Measurements from ENCODE around the gene AP5Z1.

The AP5Z1 gene

GRCh38 chr7:4747013-4747412 lies 28.4 kb upstream of the AP5Z1 start:
- no peak for DNase-seq (ENCODE audit: low read depth, low spot score)
- Histone ChIP-seq H3K9me3 (ENCODE audit: control insufficient read depth, insufficient read depth, low read length) (no peaks in the 10 kb centered on the region), H3K4me1 (ENCODE audit: control insufficient read depth, insufficient read depth, low read length) (peaks cover 1% of the 10 kb centered on the region; the same call in 1 of the 2 replicates), H3K4me3 (ENCODE audit: low read length) (no peak overlapping the region), H3K36me3 (ENCODE audit: control insufficient read depth, insufficient read depth, low read length) (no peaks in the 10 kb centered on the region), H3K27ac (ENCODE audit: low read length) (no peak overlapping the region), H3K27me3 (ENCODE audit: control insufficient read depth, insufficient read depth, low read length) (peaks cover 8% of the 10 kb centered on the region; the same call in 1 of the 2 replicates)
- WGBS (ENCODE audit: insufficient coverage, insufficient read length): no CpG with 5 or more reads among the region's 22 CpGs

- Histone ChIP-seq H3K36me3 (ENCODE audit: control insufficient read depth, insufficient read depth, low read length) (no peaks in the 10 kb centered on the region), H3K4me3 (ENCODE audit: low read length) (no peak overlapping the region), H3K9me3 (ENCODE audit: control insufficient read depth, insufficient read depth, low read length) (no peaks in the 10 kb centered on the region), H3K4me1 (ENCODE audit: control insufficient read depth, insufficient read depth, low read length) (peaks cover 1% of the 10 kb centered on the region; the same call in 1 of the 2 replicates), H3K27ac (ENCODE audit: low read length) (no peak overlapping the region), H3K27me3 (ENCODE audit: control insufficient read depth, insufficient read depth, low read length) (peaks cover 7% of the 10 kb centered on the region; the same call in 1 of the 2 replicates)
- no CpG with 5 or more reads among the region's 11 CpGs for WGBS (ENCODE audit: insufficient coverage, insufficient read length)
- DNase-seq (ENCODE audit: low read depth, low spot score): no peak
Measured at GRCh38 chr7:4747746-4748145, 27.7 kb upstream of the AP5Z1 start.

DNA sequence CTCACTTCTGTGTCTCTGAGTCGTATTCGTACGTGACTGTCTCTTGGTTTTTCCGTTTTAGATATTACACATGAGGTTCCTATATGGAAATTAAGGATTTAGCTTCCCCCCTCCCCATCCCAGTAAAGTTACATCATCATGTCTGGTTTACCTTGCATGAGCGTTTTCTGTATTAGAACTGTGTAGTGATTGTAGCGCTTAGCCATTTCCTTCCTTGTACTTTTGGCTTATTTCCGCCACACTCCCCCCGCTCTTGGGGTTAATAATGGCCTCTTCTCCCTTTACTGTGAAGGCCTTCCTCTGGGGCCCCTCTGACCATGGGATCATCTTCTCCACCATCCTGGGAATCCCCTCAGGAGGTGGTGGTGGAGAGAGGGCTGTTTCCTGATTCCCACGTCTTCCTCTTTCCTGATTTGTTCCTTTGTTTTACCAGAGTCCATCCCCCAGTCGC lies 27.2 kb upstream of the AP5Z1 start:
- Histone ChIP-seq H3K9me3 (ENCODE audit: control insufficient read depth, insufficient read depth, low read length) (no peaks in the 10 kb centered on the region), H3K4me1 (ENCODE audit: control insufficient read depth, insufficient read depth, low read length) (peaks cover 1% of the 10 kb centered on the region; the same call in 1 of the 2 replicates), H3K27ac (ENCODE audit: low read length) (no peak overlapping the region), H3K27me3 (ENCODE audit: control insufficient read depth, insufficient read depth, low read length) (peaks cover 6% of the 10 kb centered on the region; the same call in 1 of the 2 replicates), H3K4me3 (ENCODE audit: low read length) (no peak overlapping the region), H3K36me3 (ENCODE audit: control insufficient read depth, insufficient read depth, low read length) (no peaks in the 10 kb centered on the region)
- no peak for DNase-seq (ENCODE audit: low read depth, low spot score)
- WGBS (ENCODE audit: insufficient coverage, insufficient read length): no CpG with 5 or more reads among the region's 10 CpGs

DNA sequence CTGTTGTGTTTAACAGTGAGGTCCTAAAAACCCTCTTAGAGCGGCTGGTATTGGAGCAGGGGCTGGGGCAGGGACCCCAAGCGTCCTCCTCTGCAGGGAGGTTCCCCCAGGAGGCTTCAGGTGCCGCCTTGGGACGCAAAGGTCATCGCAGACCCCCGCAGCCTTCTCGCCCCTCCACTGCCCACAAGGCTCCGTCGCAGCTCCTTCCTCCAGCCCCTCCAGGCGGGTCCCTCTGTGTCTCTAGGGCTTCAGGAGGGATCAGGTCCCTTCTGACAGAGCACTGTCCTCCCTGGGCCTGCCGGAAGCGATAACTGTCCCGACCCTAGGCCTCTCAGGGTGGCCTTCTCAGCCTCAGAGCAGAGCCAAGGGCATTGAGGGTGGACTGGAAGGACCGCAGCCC lies 26.1 kb upstream of the AP5Z1 start:
- peaks cover 1% of the 10 kb centered on the region; the same call in 1 of the 2 replicates for H3K36me3 ChIP-seq (ENCODE audit: control insufficient read depth, insufficient read depth, low read length)
- peaks cover 1% of the 10 kb centered on the region; the same call in 1 of the 2 replicates for H3K27me3 ChIP-seq (ENCODE audit: control insufficient read depth, insufficient read depth, low read length)
- DNase-seq (ENCODE audit: low read depth, low spot score): no peak
- peaks cover 1% of the 10 kb centered on the region; the same call in 1 of the 2 replicates for H3K4me1 ChIP-seq (ENCODE audit: control insufficient read depth, insufficient read depth, low read length)
- no CpG with 5 or more reads among the region's 14 CpGs for WGBS (ENCODE audit: insufficient coverage, insufficient read length)
- H3K9me3 ChIP-seq (ENCODE audit: control insufficient read depth, insufficient read depth, low read length): no peaks in the 10 kb centered on the region
- no peak overlapping the region for H3K4me3 ChIP-seq (ENCODE audit: low read length)
- H3K27ac ChIP-seq (ENCODE audit: low read length): no peak overlapping the region

DNA sequence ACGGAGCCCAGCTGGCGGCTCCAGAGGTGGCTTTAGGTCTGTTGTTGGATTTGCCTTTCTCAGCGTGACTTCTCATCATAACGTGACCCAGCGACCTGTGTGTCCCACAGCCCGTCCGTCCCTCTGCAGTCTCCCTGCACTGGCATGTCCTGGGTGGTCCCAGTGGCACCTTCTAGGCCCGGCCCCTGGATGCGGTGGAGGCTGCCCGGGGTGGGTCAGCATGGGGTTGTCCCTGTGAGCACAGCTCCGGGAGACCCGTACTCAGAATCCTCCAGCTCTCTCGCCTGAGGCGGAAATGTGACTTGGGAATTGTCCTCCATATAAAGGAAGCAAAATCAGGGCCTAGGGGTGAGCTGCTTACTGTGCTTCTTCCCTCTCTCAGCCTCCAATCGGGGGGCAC lies 25.6 kb upstream of the AP5Z1 start:
- no CpG with 5 or more reads among the region's 15 CpGs for WGBS (ENCODE audit: insufficient coverage, insufficient read length)
- Histone ChIP-seq H3K4me1 (ENCODE audit: control insufficient read depth, insufficient read depth, low read length) (no peaks in the 10 kb centered on the region; the same call in 1 of the 2 replicates), H3K36me3 (ENCODE audit: control insufficient read depth, insufficient read depth, low read length) (peaks cover 3% of the 10 kb centered on the region; the same call in 1 of the 2 replicates), H3K27ac (ENCODE audit: low read length) (no peak overlapping the region), H3K9me3 (ENCODE audit: control insufficient read depth, insufficient read depth, low read length) (no peaks in the 10 kb centered on the region), H3K4me3 (ENCODE audit: low read length) (no peak overlapping the region), H3K27me3 (ENCODE audit: control insufficient read depth, insufficient read depth, low read length) (0 out of 2 replicates have a peak, but pooled peaks cover 1% of the 10 kb centered on the region)
- no peak for DNase-seq (ENCODE audit: low read depth, low spot score)

- peaks cover 3% of the 10 kb centered on the region; the same call in 1 of the 2 replicates for H3K36me3 ChIP-seq (ENCODE audit: control insufficient read depth, insufficient read depth, low read length)
Measured at GRCh38 chr7:4751398-4751947, 23.9 kb upstream of the AP5Z1 start.

DNA sequence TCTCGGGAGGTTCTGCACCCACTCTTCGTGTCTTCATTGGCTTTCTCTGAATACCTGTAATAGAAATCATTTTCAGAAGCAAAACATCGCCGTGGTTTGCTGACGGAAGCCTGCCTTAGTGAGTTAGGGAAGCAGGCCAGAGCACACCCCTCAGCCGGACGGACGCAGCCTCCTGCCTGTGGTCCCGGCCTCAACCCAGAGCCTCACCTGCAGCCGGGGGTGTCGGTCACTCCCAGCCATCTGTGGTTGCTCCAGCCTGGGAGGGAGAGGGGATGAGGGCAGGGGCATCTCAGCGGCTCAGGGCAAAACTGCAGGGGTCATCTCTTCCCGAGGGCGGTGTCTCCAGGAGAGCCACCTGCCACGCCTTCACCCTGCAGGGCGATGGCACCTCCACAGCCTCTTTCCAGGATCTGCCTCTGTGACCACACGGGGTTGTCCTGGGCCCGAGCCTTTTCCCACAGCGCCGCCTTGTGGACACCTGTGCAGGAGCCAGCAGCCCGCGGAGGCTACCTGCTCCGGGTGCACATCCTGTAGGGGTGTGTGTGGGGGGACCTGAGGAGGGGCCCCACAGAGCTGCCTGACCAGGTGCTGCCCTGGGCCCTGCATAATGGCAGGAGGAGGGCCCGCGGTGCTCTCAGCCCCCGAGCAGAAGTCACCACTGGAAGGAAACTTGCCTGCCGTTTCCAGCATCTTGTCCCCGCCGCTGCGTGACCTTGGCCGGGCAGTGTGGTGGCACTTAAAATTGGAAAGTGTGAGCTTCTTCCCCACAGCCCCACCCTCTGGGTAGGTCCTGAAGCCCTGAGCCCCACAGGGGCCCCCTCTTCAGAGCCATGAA lies 21.6 kb upstream of the AP5Z1 start:
- Histone ChIP-seq H3K4me3 (ENCODE audit: low read length) (no peak overlapping the region), H3K4me1 (ENCODE audit: control insufficient read depth, insufficient read depth, low read length) (no peaks in the 10 kb centered on the region), H3K27ac (ENCODE audit: low read length) (no peak overlapping the region), H3K27me3 (ENCODE audit: control insufficient read depth, insufficient read depth, low read length) (no peaks in the 10 kb centered on the region), H3K36me3 (ENCODE audit: control insufficient read depth, insufficient read depth, low read length) (peaks cover 3% of the 10 kb centered on the region; the same call in 1 of the 2 replicates), H3K9me3 (ENCODE audit: control insufficient read depth, insufficient read depth, low read length) (no peaks in the 10 kb centered on the region)
- no peak for DNase-seq (ENCODE audit: low read depth, low spot score)
- no CpG with 5 or more reads among the region's 31 CpGs for WGBS (ENCODE audit: insufficient coverage, insufficient read length)

More at GRCh38 chr7:4751398-4751947, 23.9 kb upstream of the AP5Z1 start:
- H3K27me3 ChIP-seq (ENCODE audit: control insufficient read depth, insufficient read depth, low read length): no peaks in the 10 kb centered on the region
- no peak for DNase-seq (ENCODE audit: low read depth, low spot score)
- no peak overlapping the region for H3K4me3 ChIP-seq (ENCODE audit: low read length)
- no peaks in the 10 kb centered on the region; the same call in 1 of the 2 replicates for H3K4me1 ChIP-seq (ENCODE audit: control insufficient read depth, insufficient read depth, low read length)
- no CpG with 5 or more reads among the region's 20 CpGs for WGBS (ENCODE audit: insufficient coverage, insufficient read length)
- H3K27ac ChIP-seq (ENCODE audit: low read length): no peak overlapping the region
- no peaks in the 10 kb centered on the region for H3K9me3 ChIP-seq (ENCODE audit: control insufficient read depth, insufficient read depth, low read length)

DNA sequence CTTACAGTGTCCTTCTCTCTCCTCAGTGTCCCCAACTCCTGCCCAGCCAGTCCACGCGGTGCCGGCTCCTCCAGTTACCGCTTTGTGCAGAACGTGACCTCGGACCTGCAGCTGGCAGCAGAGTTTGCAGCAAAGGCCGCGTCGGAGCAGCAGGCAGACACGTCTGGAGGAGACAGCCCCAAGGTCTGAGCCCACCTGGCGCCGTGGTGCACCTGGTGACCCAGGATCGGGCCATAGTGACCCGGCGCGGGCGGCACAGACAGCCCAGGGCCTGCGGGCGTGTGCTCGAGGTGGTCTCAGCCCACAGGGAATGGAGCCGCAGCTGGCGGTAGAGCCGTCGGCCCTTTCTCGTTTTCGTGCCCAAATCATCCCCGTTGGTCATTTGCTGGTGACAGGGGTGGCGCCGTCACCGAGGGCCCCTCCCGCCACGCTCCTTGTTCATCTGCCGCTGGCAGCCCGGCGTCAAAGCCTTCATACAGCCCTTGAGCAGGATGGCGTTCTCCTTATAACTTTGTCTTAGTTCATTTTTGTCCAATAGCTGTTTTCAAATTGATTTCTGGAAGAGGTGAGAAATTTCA lies 20.9 kb upstream of the AP5Z1 start:
- Histone ChIP-seq H3K36me3 (ENCODE audit: control insufficient read depth, insufficient read depth, low read length) (peaks cover 7% of the 10 kb centered on the region; the same call in 1 of the 2 replicates), H3K27ac (ENCODE audit: low read length) (no peak overlapping the region), H3K9me3 (ENCODE audit: control insufficient read depth, insufficient read depth, low read length) (no peaks in the 10 kb centered on the region), H3K27me3 (ENCODE audit: control insufficient read depth, insufficient read depth, low read length) (no peaks in the 10 kb centered on the region), H3K4me3 (ENCODE audit: low read length) (no peak overlapping the region), H3K4me1 (ENCODE audit: control insufficient read depth, insufficient read depth, low read length) (no peaks in the 10 kb centered on the region)
- no peak for DNase-seq (ENCODE audit: low read depth, low spot score)
- WGBS (ENCODE audit: insufficient coverage, insufficient read length): no CpG with 5 or more reads among the region's 36 CpGs

GRCh38 chr7:4755045-4755444 lies 20.4 kb upstream of the AP5Z1 start:
- Histone ChIP-seq H3K27ac (ENCODE audit: low read length) (no peak overlapping the region), H3K27me3 (ENCODE audit: control insufficient read depth, insufficient read depth, low read length) (no peaks in the 10 kb centered on the region), H3K4me1 (ENCODE audit: control insufficient read depth, insufficient read depth, low read length) (no peaks in the 10 kb centered on the region), H3K36me3 (ENCODE audit: control insufficient read depth, insufficient read depth, low read length) (peaks cover 7% of the 10 kb centered on the region; the same call in 1 of the 2 replicates), H3K9me3 (ENCODE audit: control insufficient read depth, insufficient read depth, low read length) (no peaks in the 10 kb centered on the region), H3K4me3 (ENCODE audit: low read length) (no peak overlapping the region)
- no peak for DNase-seq (ENCODE audit: low read depth, low spot score)
- no CpG with 5 or more reads among the region's 24 CpGs for WGBS (ENCODE audit: insufficient coverage, insufficient read length)

DNA sequence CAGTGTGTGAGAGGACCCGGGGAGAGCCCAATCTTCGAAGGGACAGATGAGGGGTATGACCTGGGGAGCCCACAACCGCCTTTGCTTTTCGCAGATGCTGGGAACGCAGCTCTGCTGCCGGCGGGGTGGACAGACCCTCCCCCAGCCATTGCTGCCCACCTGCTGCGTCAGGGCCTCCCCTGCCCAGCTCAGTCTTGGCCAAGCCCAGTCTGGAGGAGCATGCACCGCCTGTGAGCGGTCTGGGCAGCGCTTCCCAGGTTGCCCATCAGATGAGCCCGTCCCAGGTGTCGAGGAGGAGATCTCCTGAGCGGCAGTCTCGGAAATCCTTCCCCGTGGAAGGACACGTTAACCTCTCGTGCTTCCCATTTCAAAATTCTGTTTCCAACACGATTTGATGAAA lies 17.3 kb upstream of the AP5Z1 start:
- H3K4me3 ChIP-seq (ENCODE audit: low read length): no peak overlapping the region

More for the DNA sequence above, 17.3 kb upstream of the AP5Z1 start:
- no peak overlapping the region for H3K27ac ChIP-seq (ENCODE audit: low read length)
- no peaks in the 10 kb centered on the region for H3K27me3 ChIP-seq (ENCODE audit: control insufficient read depth, insufficient read depth, low read length)
- DNase-seq (ENCODE audit: low read depth, low spot score): no peak
- no CpG with 5 or more reads among the region's 19 CpGs for WGBS (ENCODE audit: insufficient coverage, insufficient read length)
- peaks cover 7% of the 10 kb centered on the region; the same call in 1 of the 2 replicates for H3K36me3 ChIP-seq (ENCODE audit: control insufficient read depth, insufficient read depth, low read length)
- no peaks in the 10 kb centered on the region for H3K4me1 ChIP-seq (ENCODE audit: control insufficient read depth, insufficient read depth, low read length)
- H3K9me3 ChIP-seq (ENCODE audit: control insufficient read depth, insufficient read depth, low read length): no peaks in the 10 kb centered on the region
